H1 (cell line): ENCODE measurements around the gene ALDH7A1. TPM values are rescaled to one million over a fixed set of nuclear protein-coding genes. Genes with fewer than 3 reads are reported as not detected.

Source experiments
- RFX5 ChIP-seq: IDR thresholded peaks from 2 replicates; pipeline ENCODE4 v1.6.1; 2011; ENCODE audit warnings: low read depth, low read length, improper control_type of control experiment, borderline replicate concordance
- polyA plus RNA-seq, 7 experiments: library from polyadenylated mRNA; depleted of rRNA in 3 of 7; stranded (reverse) in 5 of 7; unstranded in 2 of 7; fragments of >200 nt in 5 of 7; fragments of 200-250 nt in 2 of 7; gene quantifications; 1 replicate in 5 of 7; 2 replicates in 1 of 7; 4 replicates in 1 of 7; pipeline versions ENCODE4 v1.2.1 to v1.2.3, GENCODE V29; 2011 to 2013; ENCODE audit warnings: missing spikeins in 2 of 7, mixed read lengths in 2 of 7
- total RNA-seq: library from RNA; stranded (reverse); fragmentation: NEBNext Ultra II Directional; extraction: Animal tissue kit (Norgen Biotek cat#: 25700); gene quantifications from 2 replicates; pipeline ENCODE4 v1.2.1, GENCODE V29; 2021

The ALDH7A1 gene
- total and polyA plus RNA-seq, 2 of the 8 experiments (the other 6 are each of a cell fraction or from before 2014, with no cell fraction given), result 99.6 to 225 TPM

GRCh38 chr5:126484253-126484652 is 110.8 kb downstream of the ALDH7A1 start (continued):
- no peak for TF ChIP-seq RFX5
